Spleen (tissue), 7 donors: Measurements from ENCODE around the gene MAU2.

Experiments
- POLR2A ChIP-seq, 3 donors: fragments of 450-650 bp; IDR thresholded peaks; one replicate each; pipeline ENCODE4 v1.5.1; 2017; ENCODE audit warnings: antibody characterized with exemption in 3 of 3, mild to moderate bottlenecking in 1 of 3
- TF ChIP-seq, protein P1 (sequence below), 11 experiments: fragments of 200-600 bp in 7 of 11; fragments of 450-650 bp in 4 of 11; sonication (generic) in 4 of 11; IDR thresholded peaks in 8 of 11; conservative IDR thresholded peaks in 3 of 11; 1 replicate in 7 of 11; 2 replicates in 4 of 11; pipeline versions ENCODE4 v1.4.0 to v1.8.0; 2016 to 2021; ENCODE audit warnings: antibody characterized with exemption in 11 of 11, inconsistent platforms in 4 of 11, mild to moderate bottlenecking in 1 of 11
- donor health status: DM: no; HTN: no; CAD: no; lungs with moderate emphysema.
- donor health status: DM: no; HTN: no; CAD: no.
- donor health status: DM: no; HTN: no; CAD: no.

- TF ChIP-seq, protein P1, sequence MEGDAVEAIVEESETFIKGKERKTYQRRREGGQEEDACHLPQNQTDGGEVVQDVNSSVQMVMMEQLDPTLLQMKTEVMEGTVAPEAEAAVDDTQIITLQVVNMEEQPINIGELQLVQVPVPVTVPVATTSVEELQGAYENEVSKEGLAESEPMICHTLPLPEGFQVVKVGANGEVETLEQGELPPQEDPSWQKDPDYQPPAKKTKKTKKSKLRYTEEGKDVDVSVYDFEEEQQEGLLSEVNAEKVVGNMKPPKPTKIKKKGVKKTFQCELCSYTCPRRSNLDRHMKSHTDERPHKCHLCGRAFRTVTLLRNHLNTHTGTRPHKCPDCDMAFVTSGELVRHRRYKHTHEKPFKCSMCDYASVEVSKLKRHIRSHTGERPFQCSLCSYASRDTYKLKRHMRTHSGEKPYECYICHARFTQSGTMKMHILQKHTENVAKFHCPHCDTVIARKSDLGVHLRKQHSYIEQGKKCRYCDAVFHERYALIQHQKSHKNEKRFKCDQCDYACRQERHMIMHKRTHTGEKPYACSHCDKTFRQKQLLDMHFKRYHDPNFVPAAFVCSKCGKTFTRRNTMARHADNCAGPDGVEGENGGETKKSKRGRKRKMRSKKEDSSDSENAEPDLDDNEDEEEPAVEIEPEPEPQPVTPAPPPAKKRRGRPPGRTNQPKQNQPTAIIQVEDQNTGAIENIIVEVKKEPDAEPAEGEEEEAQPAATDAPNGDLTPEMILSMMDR (IDR thresholded peaks at IDR 0.05 in 8 of 11, conservative IDR thresholded peaks at IDR 0.05 in 3 of 11), result no peak
- no peak for TF ChIP-seq POLR2A (IDR thresholded peaks at IDR 0.05)
Observed at GRCh38 chr19:19405971-19406877, 85.6 kb downstream of the MAU2 start.
